Astrocyte of the cerebellum (primary cell): ENCODE data around the gene PPP2R2D.

ENCODE experiments used
- DNase-seq: peaks from one replicate; pipeline ENCODE4 v3.0.0-alpha.2; 2011; ENCODE audit warnings: low read depth
- H3K4me3 ChIP-seq: 2 replicates; pipeline ENCODE4 v1.5.1; 2011; ENCODE audit warnings: mild to moderate bottlenecking, low read depth, low read length, moderate library complexity
- in situ Hi-C: cut with HindIII; loops from 2 replicates; pipeline ENCODE4 v1.10.0; 2017; ENCODE audit warnings: low sequenced_read_pairs
- TF ChIP-seq, protein P1 (sequence below): IDR thresholded peaks from 2 replicates; pipeline ENCODE4 v1.5.1; 2012; ENCODE audit warnings: low read length, low read depth, moderate library complexity, mild to moderate bottlenecking; ENCODE audit errors: missing control alignments

The PPP2R2D gene

DNA sequence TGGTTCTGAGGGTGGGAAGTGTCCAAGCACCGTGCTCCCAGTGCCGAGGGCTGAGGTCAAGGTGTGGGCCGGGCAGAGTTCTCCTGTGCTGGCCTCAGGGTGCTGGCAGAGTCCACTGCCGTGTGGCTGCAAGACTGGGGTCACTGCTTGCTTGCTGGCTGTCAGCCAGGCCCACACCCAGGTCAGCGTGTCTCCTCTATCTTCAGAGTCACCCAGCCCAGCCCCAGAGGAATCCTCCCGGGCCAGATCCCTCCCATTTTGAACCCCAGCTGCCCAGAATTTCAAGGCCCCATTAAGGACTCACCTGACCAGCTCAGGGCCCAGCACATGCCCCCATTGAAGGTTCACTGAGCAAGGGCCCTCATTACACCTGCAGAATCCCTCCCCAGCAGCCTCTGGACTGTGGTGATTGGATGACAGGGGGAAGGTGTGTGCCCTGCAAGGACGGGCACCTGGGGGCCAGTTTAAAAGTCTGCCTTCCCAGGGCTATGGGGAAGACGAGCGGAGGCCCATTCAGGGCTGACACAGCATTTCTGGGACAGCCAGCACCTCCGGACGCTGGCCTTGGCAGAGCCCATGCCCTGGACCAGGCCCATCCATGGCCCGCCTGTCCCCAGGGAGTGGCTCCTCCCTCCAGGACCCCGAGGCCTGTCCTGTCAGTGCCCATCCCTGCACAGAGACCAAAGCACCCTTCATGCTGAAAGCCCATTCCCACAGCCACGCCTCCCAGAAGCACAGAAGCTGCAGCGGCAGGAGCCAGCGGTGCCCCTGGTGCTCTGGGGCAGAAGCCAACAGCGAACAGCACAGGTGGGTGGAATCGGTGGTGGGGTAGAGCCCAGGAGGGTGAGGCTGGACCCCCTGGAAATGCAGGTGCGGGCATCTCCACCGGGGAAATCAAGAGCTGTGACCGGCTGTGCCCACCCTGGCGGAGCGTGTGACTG is 45.1 kb upstream of the PPP2R2D start:
- TF ChIP-seq, protein P1, sequence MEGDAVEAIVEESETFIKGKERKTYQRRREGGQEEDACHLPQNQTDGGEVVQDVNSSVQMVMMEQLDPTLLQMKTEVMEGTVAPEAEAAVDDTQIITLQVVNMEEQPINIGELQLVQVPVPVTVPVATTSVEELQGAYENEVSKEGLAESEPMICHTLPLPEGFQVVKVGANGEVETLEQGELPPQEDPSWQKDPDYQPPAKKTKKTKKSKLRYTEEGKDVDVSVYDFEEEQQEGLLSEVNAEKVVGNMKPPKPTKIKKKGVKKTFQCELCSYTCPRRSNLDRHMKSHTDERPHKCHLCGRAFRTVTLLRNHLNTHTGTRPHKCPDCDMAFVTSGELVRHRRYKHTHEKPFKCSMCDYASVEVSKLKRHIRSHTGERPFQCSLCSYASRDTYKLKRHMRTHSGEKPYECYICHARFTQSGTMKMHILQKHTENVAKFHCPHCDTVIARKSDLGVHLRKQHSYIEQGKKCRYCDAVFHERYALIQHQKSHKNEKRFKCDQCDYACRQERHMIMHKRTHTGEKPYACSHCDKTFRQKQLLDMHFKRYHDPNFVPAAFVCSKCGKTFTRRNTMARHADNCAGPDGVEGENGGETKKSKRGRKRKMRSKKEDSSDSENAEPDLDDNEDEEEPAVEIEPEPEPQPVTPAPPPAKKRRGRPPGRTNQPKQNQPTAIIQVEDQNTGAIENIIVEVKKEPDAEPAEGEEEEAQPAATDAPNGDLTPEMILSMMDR: no peak
- H3K4me3 ChIP-seq: no peak overlapping the region
- in situ Hi-C loops: no loop called here
- DNase-seq: no peak

DNA sequence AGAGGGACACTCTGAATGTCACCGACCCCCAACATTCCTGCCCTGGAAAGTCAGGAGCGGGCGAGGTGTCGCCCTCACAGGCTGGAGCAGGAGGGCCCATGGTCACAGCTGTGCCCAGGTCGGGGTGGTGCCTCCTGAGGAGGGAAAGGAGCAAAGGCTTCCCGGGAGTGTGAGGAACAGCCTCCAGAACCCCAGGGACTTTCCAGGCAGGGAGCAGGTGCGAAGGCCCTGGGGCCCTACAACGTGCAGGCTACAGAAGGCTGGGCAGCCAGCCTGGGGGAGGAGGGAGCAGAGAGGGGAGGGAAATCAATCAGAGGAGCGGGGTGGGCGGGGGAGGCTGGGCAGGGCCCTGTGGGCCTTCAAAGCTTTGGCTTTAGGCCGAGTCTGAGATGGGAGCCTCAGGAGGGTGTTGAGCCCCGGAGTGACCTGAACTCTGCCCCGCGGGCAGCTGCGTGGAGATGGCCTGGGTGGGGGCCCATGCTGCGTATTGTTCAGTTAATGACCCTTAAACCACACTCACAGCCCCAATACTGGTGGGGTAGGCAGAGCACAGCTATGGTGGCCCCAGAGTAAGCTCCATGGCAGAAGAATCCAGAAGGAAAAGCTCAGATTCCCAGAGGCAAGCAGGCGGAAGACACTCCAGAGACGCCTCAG is 44.2 kb upstream of the PPP2R2D start:
- no peak overlapping the region for H3K4me3 ChIP-seq
- TF ChIP-seq, protein P1: no peak
- in situ Hi-C loops: no loop called here
- no peak for DNase-seq

DNA sequence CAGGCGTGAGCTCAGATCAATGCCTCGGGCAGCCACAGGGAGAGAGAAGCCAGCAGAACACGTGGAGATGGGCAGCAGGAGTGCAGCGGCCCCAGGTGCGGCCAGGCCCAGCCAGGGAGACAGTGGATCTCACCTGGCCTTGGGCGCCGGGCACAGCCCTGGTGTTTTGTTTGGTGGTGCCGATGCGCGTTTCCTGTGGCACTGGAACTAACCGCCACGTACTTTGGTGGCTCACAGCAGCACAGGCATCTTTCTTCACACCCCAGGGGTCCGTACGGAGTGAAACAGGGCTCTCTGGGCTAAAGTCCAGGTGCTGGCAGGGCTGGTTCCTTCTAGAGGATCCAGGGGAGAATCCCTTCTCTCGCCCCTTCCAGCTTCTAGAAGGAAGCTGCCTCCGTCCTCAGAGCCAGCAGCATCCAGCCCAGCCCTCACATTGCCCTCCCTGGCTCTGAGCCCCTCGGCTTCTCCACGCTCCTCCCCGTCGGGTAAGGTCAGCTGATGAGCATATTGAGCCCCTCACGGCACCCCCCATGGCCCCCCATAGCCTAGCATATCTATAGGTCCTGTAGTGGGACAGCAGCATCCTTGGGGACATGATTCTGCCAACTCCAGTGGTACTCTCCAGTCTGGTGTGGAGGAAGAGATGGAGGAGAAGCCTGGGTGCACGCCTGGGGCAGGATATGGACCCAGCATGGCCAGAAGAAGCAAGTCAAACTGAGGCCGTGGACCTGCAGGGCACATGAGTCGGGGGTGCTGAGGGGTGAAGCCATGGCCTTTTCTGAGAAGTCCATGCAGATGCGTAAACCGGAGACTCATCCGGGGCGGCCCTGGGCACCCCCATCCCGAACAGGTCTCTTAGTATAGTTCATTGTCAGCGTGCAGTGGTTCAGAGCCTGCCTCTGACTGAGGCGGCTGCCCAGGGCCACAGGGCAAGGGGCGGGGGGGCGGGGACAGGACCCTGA is 43.4 kb upstream of the PPP2R2D start:
- H3K4me3 ChIP-seq: no peak overlapping the region
- in situ Hi-C loops: no loop called here
- no peak for DNase-seq
- TF ChIP-seq, protein P1: no peak

DNA sequence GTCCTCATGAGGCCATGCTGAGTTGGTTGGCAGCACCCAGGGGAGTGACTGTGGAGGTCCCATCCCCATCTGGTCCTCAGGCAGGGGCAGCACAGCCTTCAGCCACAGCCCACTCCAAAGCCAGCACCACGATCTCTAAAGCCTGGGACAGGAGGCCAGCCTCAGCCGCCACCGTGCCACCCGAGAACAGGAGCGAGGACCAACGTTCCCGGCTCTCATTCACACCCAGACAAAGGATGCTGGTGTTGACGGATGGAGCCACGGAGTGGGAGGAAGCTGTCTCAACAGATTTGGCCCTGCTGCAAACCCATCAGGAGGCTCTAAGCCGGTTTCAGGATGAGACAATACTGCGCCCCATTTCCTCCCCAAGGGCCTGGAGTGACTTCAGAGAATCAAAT is 42.7 kb upstream of the PPP2R2D start:
- H3K4me3 ChIP-seq: no peak overlapping the region
- in situ Hi-C loops: no loop called here
- DNase-seq: no peak
- TF ChIP-seq, protein P1: no peak

DNA sequence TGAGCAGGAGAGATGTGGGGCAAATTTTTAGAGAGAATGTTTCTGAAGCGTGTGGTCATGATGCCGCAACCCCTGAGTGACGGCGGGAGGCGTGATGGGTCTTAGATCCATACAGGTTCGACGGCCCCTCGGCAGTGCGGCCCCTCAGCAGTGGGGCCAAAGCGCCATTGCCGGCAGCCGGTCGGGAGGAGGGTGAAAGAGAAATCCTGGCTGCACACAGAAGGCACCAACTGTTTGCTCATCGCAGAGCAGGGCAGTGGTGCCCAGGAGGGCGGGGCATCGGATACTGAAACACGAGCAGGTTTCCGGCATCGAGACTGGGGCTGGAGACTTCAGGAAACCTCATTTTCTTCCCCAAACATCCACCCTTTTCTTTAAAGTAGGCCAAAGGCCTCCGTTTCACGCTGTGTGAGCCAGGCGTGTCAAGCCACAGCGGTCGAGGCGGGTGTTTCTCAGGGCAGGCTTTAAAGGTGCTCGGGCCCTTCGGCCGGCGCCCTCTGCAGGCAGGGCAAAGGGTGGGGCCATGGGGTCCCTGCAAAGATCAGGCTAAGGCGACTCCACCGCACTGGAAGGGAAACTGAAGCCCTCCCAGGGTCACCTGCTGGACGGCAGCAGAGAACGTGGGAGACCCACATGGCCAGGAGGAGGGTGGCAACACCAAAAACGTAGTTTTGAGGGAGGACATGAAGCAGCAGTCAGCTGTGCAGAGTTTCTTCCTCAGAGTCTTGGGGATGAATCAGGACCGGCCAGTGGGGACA is 42.0 kb upstream of the PPP2R2D start:
- H3K4me3 ChIP-seq: no peak overlapping the region
- in situ Hi-C loops: no loop called here
- TF ChIP-seq, protein P1: no peak
- no peak for DNase-seq
